NB4 (cell line): ENCODE data around the gene UBL4B.

Experiments
- DNase-seq: peaks from one replicate; pipeline ENCODE4 v3.0.0; 2010; ENCODE audit warnings: low read depth
- H3K4me3 ChIP-seq: one replicate; pipeline ENCODE4 v1.5.1; 2011; ENCODE audit warnings: mild to moderate bottlenecking, low read depth, low read length, moderate library complexity
- MAX ChIP-seq: IDR thresholded peaks from 2 replicates; pipeline ENCODE4 v1.6.1; 2011; ENCODE audit warnings: low read depth, low read length
- MYC ChIP-seq: IDR thresholded peaks from 2 replicates; pipeline ENCODE4 v1.6.1; 2011; ENCODE audit warnings: low read depth, low read length
- POLR2A ChIP-seq: IDR thresholded peaks from 2 replicates; pipeline ENCODE4 v1.6.1; 2011; ENCODE audit warnings: mild to moderate bottlenecking; ENCODE audit not compliant: insufficient read length; ENCODE audit errors: extremely low read depth
- TF ChIP-seq, protein P1 (sequence below): IDR thresholded peaks from one replicate; pipeline ENCODE4 v1.5.1; 2012; ENCODE audit warnings: low read depth, low read length

The UBL4B gene

GRCh38 chr1:110111081-110111480 is 1.2 kb upstream of the UBL4B start:
- TF ChIP-seq MAX (no peak), POLR2A (no peak), MYC (no peak)
- TF ChIP-seq, protein P1, sequence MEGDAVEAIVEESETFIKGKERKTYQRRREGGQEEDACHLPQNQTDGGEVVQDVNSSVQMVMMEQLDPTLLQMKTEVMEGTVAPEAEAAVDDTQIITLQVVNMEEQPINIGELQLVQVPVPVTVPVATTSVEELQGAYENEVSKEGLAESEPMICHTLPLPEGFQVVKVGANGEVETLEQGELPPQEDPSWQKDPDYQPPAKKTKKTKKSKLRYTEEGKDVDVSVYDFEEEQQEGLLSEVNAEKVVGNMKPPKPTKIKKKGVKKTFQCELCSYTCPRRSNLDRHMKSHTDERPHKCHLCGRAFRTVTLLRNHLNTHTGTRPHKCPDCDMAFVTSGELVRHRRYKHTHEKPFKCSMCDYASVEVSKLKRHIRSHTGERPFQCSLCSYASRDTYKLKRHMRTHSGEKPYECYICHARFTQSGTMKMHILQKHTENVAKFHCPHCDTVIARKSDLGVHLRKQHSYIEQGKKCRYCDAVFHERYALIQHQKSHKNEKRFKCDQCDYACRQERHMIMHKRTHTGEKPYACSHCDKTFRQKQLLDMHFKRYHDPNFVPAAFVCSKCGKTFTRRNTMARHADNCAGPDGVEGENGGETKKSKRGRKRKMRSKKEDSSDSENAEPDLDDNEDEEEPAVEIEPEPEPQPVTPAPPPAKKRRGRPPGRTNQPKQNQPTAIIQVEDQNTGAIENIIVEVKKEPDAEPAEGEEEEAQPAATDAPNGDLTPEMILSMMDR: no peak
- DNase-seq: no peak
- no peak overlapping the region for H3K4me3 ChIP-seq

GRCh38 chr1:110112656-110113055 is 413 bp downstream of the UBL4B start:
- no peak for TF ChIP-seq MYC
- H3K4me3 ChIP-seq: no peak overlapping the region
- no peak for DNase-seq

DNA sequence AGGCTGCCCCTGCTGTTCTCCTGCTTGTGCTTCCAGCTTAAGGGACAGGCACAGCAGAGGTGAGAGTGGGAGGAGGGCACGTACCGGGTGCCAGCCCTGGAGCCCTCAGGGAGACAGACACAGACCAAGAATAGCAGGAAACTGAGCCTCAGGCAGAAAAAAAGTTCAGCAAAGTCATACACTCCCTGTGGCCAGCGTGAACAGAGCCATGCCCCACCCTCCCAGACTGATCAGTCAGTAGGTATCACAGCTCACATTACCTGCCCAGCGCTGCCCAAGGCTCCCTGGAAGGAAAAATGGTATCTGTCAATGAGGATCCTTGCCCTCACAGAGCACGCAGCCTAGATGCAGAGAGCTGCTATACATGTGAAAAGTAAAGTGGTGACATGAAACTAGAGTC is 1.3 kb downstream of the UBL4B start:
- TF ChIP-seq MAX (no peak), POLR2A (no peak), MYC (no peak)
- TF ChIP-seq, protein P1: no peak
- no peak overlapping the region for H3K4me3 ChIP-seq
- DNase-seq: no peak

- no peak overlapping the region for H3K4me3 ChIP-seq
- no peak for DNase-seq
- TF ChIP-seq MYC: no peak
- TF ChIP-seq, protein P1: no peak
- no peak for TF ChIP-seq POLR2A
- TF ChIP-seq MAX: no peak
These were observed 1.9 kb downstream of the UBL4B start for GRCh38 chr1:110114173-110114572.

- DNase-seq: no peak
- TF ChIP-seq MYC (no peak), MAX (no peak), POLR2A (no peak)
- TF ChIP-seq, protein P1: no peak
- no peak overlapping the region for H3K4me3 ChIP-seq
These were observed 2.5 kb downstream of the UBL4B start for GRCh38 chr1:110114784-110115183.

- TF ChIP-seq MAX (no peak), MYC (no peak), POLR2A (no peak)
- TF ChIP-seq, protein P1: no peak
- DNase-seq: no peak
- no peak overlapping the region for H3K4me3 ChIP-seq
These were observed 6.6 kb downstream of the UBL4B start for GRCh38 chr1:110118636-110119396.
